Naive thymus-derived CD4-positive, alpha-beta T cell (primary cell): ENCODE data around the gene GRK7. TPM values are rescaled to one million over a fixed set of nuclear protein-coding genes. Genes with fewer than 3 reads are reported as not detected.

Experiments
- ATAC-seq: fragments of 150-1000 bp; cut with Tn5 transposase; 2 replicates; pipeline ENCODE4 v1.10.0; 2021; ENCODE audit warnings: mild to moderate bottlenecking, moderate library complexity
- CTCF ChIA-PET: fragments of 350-600 bp; sonication (Branson Sonifier 250); formaldehyde crosslinking; loops from one replicate; lab custom pipeline; 2021; ENCODE audit warnings: antibody characterized with exemption; lab: Charles Lee
- POLR2A ChIA-PET: fragments of 350-600 bp; sonication (Branson Sonifier 250); formaldehyde crosslinking; loops from one replicate; lab custom pipeline; 2021; ENCODE audit warnings: antibody characterized with exemption, inconsistent platforms; lab: Charles Lee
- DNase-seq, 9 donors: peaks; one replicate each; pipeline versions ENCODE4 v3.0.0 to v3.0.0-alpha.2; 2020 to 2022; ENCODE audit warnings: mixed read lengths in 1 of 9
- H3K27ac ChIP-seq: one replicate; pipeline ENCODE4 v1.7.0; 2013; ENCODE audit warnings: mild to moderate bottlenecking, low read depth, low read length, moderate library complexity
- H3K27me3 ChIP-seq, 2 donors: one replicate each; pipeline ENCODE4 v1.7.0; 2013; ENCODE audit warnings: low read length in 2 of 2, mild to moderate bottlenecking in 2 of 2, moderate library complexity in 2 of 2; ENCODE audit not compliant: control insufficient read depth in 2 of 2, insufficient read depth in 2 of 2
- H3K36me3 ChIP-seq, 3 experiments: 1 replicate in 2 of 3; 2 replicates in 1 of 3; pipeline ENCODE4 v1.7.0; 2013; ENCODE audit warnings: low read length in 3 of 3, mild to moderate bottlenecking in 3 of 3, moderate library complexity in 1 of 3; ENCODE audit not compliant: insufficient read depth in 3 of 3, control insufficient read depth in 2 of 3
- H3K4me1 ChIP-seq, 2 donors: one replicate each; pipeline ENCODE4 v1.7.0; 2013; ENCODE audit warnings: low read length in 2 of 2, mild to moderate bottlenecking in 2 of 2, moderate library complexity in 1 of 2; ENCODE audit not compliant: control insufficient read depth in 2 of 2, insufficient read depth in 2 of 2
- H3K4me3 ChIP-seq: 2 replicates; pipeline ENCODE4 v1.7.0; 2013; ENCODE audit warnings: mild to moderate bottlenecking, low read length
- H3K9me3 ChIP-seq, 3 experiments: 1 replicate in 2 of 3; 2 replicates in 1 of 3; pipeline ENCODE4 v1.7.0; 2013; ENCODE audit warnings: low read length in 3 of 3; ENCODE audit not compliant: control insufficient read depth in 2 of 3
- H3K27ac Mint-ChIP-seq, 9 donors: one replicate each; pipeline ENCODE4 v1.8.0; 2020 to 2022; ENCODE audit warnings: mixed read lengths in 9 of 9, mild to moderate bottlenecking in 8 of 9, moderate library complexity in 5 of 9, inconsistent platforms in 2 of 9
- H3K27me3 Mint-ChIP-seq, 5 donors: one replicate each; pipeline ENCODE4 v1.8.0; 2021 to 2022; ENCODE audit warnings: mixed read lengths in 5 of 5, mild to moderate bottlenecking in 1 of 5
- H3K36me3 Mint-ChIP-seq, 5 donors: one replicate each; pipeline ENCODE4 v1.8.0; 2020 to 2022; ENCODE audit warnings: mixed read lengths in 5 of 5, mild to moderate bottlenecking in 3 of 5, inconsistent platforms in 1 of 5
- H3K4me1 Mint-ChIP-seq, 7 donors: one replicate each; pipeline ENCODE4 v1.8.0; 2020 to 2022; ENCODE audit warnings: mixed read lengths in 7 of 7, mild to moderate bottlenecking in 3 of 7, inconsistent platforms in 1 of 7
- H3K4me3 Mint-ChIP-seq, 10 donors: one replicate each; pipeline ENCODE4 v1.8.0; 2020 to 2022; ENCODE audit warnings: mild to moderate bottlenecking in 10 of 10, mixed read lengths in 10 of 10, moderate library complexity in 6 of 10, inconsistent platforms in 2 of 10
- H3K9me3 Mint-ChIP-seq, 11 donors: one replicate each; pipeline ENCODE4 v1.8.0; 2020 to 2022; ENCODE audit warnings: mixed read lengths in 11 of 11, mild to moderate bottlenecking in 4 of 11, inconsistent platforms in 1 of 11, moderate library complexity in 1 of 11
- intact Hi-C, 2 donors: fragments of 100-400 bp; cut with micrococcal nuclease; formaldehyde crosslinking; loops; one replicate each; pipeline ENCODE4 v1.15.1; 2023
- polyA plus RNA-seq, 2 donors: library from polyadenylated mRNA; unstranded; fragments of 300-500 nt; fragmentation: Illumina TruSeq; gene quantifications; one replicate each; pipeline ENCODE4 v1.2.3, GENCODE V29; 2021
- total RNA-seq, 6 experiments: library from RNA in 5 of 6; stranded (reverse) in 5 of 6; gene quantifications; 1 replicate in 5 of 6; 2 replicates in 1 of 6; pipeline ENCODE4 v1.2.3 and lab custom pipeline; 2021 to 2026

GRK7 gene
- total and polyA plus RNA-seq, 7 experiments from 2014 or later = 0.13 to 0.27 (median 0.15) TPM; not detected in 2

DNA sequence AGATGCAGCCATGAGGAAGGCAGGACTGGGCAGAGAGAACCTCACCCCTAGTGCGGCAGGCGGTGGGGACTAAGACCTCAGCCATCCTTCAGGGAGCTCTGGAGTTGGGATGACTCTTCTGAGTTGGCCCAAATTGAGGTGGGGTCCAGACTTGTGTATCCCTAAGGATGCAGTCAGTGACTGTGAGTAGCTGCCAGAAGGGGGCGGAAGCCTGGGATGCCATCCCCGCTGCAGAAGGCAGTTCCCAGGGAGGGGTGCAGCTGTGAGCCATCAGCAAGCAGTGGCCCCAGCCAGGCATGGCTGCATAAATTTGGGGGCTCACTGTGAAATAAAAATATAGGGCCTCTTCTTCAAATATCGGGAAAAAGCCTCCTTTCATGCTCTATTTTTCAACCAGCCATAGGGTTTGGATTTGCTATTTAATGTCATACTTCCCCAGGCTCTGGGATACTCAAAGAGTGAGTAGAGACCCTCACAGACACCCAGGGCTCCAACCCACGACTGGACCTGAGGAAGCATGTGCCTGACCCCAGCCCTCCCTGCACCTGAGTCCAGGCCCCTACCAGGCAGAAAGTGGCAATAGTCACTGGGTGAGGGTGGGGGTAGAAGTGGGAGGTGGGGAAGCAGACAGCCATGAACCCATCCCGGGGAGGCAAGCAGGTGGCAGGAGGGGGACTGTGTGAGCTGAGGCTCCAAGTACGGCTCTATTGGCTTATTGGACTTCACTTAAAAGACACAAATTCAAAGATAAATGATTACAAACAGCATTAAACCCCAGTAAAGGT lies 30.5 kb downstream of the GRK7 start:
- H3K27ac Mint-ChIP-seq = peak overlapping the region in 6 of 9 donors; percentile 24 to 98 (median 72)
- Histone ChIP-seq H3K4me3 (no peak overlapping the region), H3K9me3 (no peaks in the 10 kb centered on the region), H3K27ac (no peak overlapping the region), H3K27me3 (no peaks in the 10 kb centered on the region), H3K4me1 (peaks cover 45 to 48% of the 10 kb centered on the region in 2 donors), H3K36me3 (no peaks in the 10 kb centered on the region)
- no peaks in the 10 kb centered on the region for H3K36me3 Mint-ChIP-seq
- no peaks in the 10 kb centered on the region for H3K9me3 Mint-ChIP-seq
- ChIA-PET POLR2A (interaction anchor here (0.7 to 1.3 kb wide), 2 partner anchors 49 to 81 kb away, joined by 3 read pairs; no protein-coding TSS in a partner anchor), CTCF (interaction anchor here (0.6 kb wide), 1 partner anchor 120 kb away, joined by 3 read pairs; no protein-coding TSS in a partner anchor)
- no peak for DNase-seq
- ATAC-seq = no peak
- H3K27me3 Mint-ChIP-seq = no peaks in the 10 kb centered on the region
- intact Hi-C loops = loop anchor here in 1 of 2 donors (10.0 kb wide), 1 partner anchor 299 kb away; no protein-coding TSS in a partner anchor
- peak overlapping the region in 4 of 10 donors; percentile 18 to 97 (median 46) for H3K4me3 Mint-ChIP-seq
- H3K4me1 Mint-ChIP-seq = peaks cover 40 to 58% (median 52%) of the 10 kb centered on the region in 7 donors

DNA sequence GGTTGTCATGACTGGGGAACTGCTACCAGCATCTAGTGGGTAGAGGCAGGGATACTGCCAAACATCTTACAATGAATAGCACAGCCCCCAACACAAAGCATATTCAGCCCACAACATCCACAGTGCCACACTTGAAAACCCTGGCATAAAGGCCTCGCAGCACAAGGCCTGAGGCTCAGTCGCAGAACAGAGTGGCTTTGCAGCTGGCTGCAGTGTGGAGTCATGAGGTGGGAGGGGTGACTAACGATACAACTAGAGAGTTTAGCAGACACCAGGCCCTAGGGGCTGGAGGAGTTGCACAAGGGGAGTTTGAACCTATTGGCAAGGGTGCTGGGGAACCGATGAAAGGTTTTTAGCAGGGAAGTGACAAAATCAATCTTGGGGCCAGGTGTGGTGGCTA lies 32.1 kb downstream of the GRK7 start:
- H3K4me1 ChIP-seq = peaks cover 48 to 56% of the 10 kb centered on the region in 2 donors
- H3K9me3 Mint-ChIP-seq = peaks cover 0 to 2% (median 0%) of the 10 kb centered on the region in 11 donors
- peaks cover 0 to 8% (median 0%) of the 10 kb centered on the region in 5 donors for H3K36me3 Mint-ChIP-seq
- intact Hi-C loops = loop anchor here (5.0 to 10.0 kb wide), 4 partner anchors 232 to 802 kb away; partner anchors contain the start of gene PLS1 (in 1 of the 2)
- H3K4me3 Mint-ChIP-seq = peak overlapping the region; percentile 61 to 97 (median 89)
- DNase-seq (no peak), ATAC-seq (no peak)
- H3K27me3 Mint-ChIP-seq = no peaks in the 10 kb centered on the region
- H3K36me3 ChIP-seq = no peaks in the 10 kb centered on the region
- H3K4me1 Mint-ChIP-seq = peaks cover 45 to 71% (median 60%) of the 10 kb centered on the region in 7 donors
- ChIA-PET CTCF (interaction anchor here (1.1 kb wide), 1 partner anchor 46 kb away, joined by 3 read pairs; no protein-coding TSS in a partner anchor), POLR2A (interaction anchor here (0.6 to 4.8 kb wide), 6 partner anchors 8 to 264 kb away, joined by 3 to 44 read pairs (median 3); partner anchors contain the start of gene ATP1B3)
- H3K4me3 ChIP-seq = no peak overlapping the region
- H3K27ac ChIP-seq = no peak overlapping the region
- H3K9me3 ChIP-seq = no peaks in the 10 kb centered on the region
- peak overlapping the region in 8 of 9 donors; percentile 41 to 98 (median 97) for H3K27ac Mint-ChIP-seq
- no peaks in the 10 kb centered on the region for H3K27me3 ChIP-seq

DNA sequence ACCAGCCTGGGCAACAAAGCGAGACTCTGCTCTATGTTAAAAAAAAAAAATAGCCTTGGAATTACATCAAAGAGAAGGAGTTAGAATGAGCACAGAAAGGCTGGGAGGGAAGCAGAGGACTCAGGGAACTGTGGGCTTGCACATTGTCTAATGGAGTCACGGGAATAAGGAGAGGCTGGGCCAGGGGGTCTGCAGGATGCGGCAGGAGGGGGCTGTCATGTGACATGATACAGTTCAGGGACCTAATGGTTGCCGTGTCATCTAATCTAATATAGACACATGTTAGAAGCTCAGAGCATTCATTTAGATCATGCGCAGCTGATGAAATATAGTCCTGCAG lies 32.5 kb downstream of the GRK7 start:
- ChIA-PET CTCF (interaction anchor here (1.1 kb wide), 1 partner anchor 57 kb away, joined by 6 read pairs; the partner anchor contains the start of gene RNF7), POLR2A (interaction anchor here (1.1 to 4.8 kb wide), 8 partner anchors 8 to 491 kb away, joined by 3 to 44 read pairs (median 6); partner anchors contain the start of genes ATP1B3, RASA2 and RNF7)
- no peaks in the 10 kb centered on the region for H3K9me3 ChIP-seq
- Mint-ChIP-seq H3K27ac (peak overlapping the region; percentile 92 to 99 (median 97)), H3K9me3 (peaks cover 0 to 6% (median 0%) of the 10 kb centered on the region in 11 donors), H3K4me3 (peak overlapping the region; percentile 86 to 97 (median 90)), H3K27me3 (peaks cover 0 to 2% (median 0%) of the 10 kb centered on the region in 5 donors), H3K36me3 (peaks cover 0 to 8% (median 0%) of the 10 kb centered on the region in 5 donors), H3K4me1 (peaks cover 45 to 71% (median 60%) of the 10 kb centered on the region in 7 donors)
- no peaks in the 10 kb centered on the region for H3K36me3 ChIP-seq
- H3K27ac ChIP-seq = no peak overlapping the region
- ATAC-seq (no peak), DNase-seq (no peak)
- intact Hi-C loops = loop anchor here (1.0 to 10.0 kb wide), 10 partner anchors 49 to 802 kb away; partner anchors contain the start of genes RNF7 (in 2 of the 2), PLS1 (in 1 of the 2) and TFDP2 (in 1 of the 2)
- H3K27me3 ChIP-seq = no peaks in the 10 kb centered on the region
- peaks cover 48 to 56% of the 10 kb centered on the region in 2 donors for H3K4me1 ChIP-seq
- H3K4me3 ChIP-seq = no peak overlapping the region

DNA sequence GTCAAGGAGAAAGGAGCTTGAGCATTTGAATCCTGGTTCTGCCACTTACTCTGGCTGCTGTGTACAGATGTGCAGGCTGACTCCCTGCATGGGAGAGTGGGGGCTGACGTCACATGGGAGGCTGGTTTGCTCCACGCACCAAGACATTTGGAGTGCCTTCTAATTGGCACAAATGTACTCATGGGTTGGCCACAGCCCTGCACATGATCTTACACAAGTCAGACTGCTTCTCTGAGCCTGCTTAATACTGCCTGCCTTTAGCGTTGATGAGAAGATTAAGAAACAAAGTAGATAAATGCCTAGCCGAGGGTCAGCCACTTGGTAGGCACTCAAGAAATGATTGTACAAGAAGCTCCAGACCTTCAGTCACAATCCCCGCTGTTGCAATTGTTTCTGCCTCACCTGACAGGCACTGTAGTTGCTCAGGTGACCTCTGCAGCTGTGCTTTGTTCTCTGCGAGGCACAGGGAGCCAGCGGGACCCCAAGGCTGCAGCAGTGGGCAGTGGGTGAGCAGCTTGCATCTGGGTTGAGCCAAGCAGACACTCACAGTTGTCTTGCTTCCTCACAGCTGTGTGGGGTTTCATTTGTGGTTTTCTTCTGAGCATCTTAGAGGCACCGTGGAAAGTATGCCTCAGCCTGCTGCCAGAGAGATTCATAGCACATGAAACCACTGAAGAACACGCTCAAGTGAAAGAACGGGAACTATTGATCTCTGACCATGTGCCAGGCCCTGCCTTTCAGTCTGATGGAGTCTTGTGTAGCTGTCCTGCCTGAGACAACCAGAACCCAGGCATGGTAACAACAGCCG lies 33.1 kb downstream of the GRK7 start:
- ChIA-PET CTCF (interaction anchor here (1.1 to 1.9 kb wide), 2 partner anchors 57 to 79 kb away, joined by 6 to 12 read pairs; partner anchors contain the start of gene RNF7), POLR2A (interaction anchor here (0.6 to 4.8 kb wide), 16 partner anchors 9 to 529 kb away, joined by 3 to 44 read pairs (median 4); partner anchors contain the start of genes ATP1B3, RASA2 and RNF7)
- H3K27ac Mint-ChIP-seq = peak overlapping the region; percentile 92 to 99 (median 97)
- ATAC-seq (peak; percentile 82), DNase-seq (peak; percentile 14 to 78 (median 61))
- peaks cover 0 to 2% (median 0%) of the 10 kb centered on the region in 5 donors for H3K27me3 Mint-ChIP-seq
- Histone ChIP-seq H3K27ac (peak overlapping the region; percentile 79), H3K27me3 (no peaks in the 10 kb centered on the region), H3K9me3 (no peaks in the 10 kb centered on the region), H3K4me1 (peaks cover 48 to 56% of the 10 kb centered on the region in 2 donors), H3K36me3 (no peaks in the 10 kb centered on the region), H3K4me3 (peak overlapping the region; percentile 68)
- peaks cover 0 to 8% (median 0%) of the 10 kb centered on the region in 5 donors for H3K36me3 Mint-ChIP-seq
- H3K9me3 Mint-ChIP-seq = peaks cover 0 to 7% (median 0%) of the 10 kb centered on the region in 11 donors
- intact Hi-C loops = loop anchor here (1.0 to 10.0 kb wide), 10 partner anchors 49 to 801 kb away; partner anchors contain the start of genes RNF7 (in 2 of the 2), PLS1 (in 1 of the 2) and TFDP2 (in 1 of the 2)
- H3K4me1 Mint-ChIP-seq = peaks cover 45 to 71% (median 60%) of the 10 kb centered on the region in 7 donors
- H3K4me3 Mint-ChIP-seq = peak overlapping the region; percentile 86 to 97 (median 90)

DNA sequence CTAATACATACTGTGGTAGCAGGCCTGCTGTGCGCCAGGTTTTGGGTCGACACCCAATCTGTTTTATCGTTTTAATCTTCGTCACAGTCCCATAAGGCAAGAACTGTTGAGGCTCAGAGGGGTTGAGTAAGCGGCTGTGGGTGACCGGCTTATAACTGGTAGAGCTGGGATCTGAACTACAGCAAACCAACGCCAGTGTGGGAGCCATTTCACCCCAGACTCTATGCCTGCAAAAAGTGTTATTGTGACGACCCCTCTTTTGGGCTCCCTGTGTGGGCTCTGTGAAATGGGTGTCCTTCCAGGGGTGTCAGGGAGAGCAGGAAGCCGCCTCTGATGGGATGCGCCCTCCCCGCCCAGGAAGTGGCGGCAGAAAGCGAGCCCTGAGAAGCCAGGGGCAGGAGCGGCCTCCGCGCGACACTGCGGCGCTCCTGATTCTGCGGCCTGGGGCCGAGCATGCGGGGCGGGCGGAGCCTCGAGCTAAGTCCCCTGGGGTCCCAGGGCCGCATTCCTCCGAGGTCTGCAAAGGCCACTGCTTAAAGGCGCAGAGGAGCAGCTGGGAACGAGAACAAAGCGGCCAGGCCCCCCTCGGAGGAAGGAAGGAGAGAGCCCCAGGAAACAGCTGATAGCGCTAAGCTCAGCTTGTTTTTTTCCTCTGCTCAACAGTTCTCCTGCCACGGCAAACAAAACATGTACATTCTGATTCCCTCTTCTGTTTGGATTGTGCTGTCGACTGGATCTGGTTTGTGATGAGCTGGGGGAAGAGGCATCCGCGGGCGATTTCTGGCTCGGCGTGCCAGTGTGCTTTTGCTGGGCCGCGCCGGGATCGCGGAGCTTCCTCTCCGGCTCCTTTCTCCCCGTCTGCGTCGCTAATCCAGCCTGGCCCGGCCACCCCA lies 33.9 kb downstream of the GRK7 start:
- DNase-seq = peak; percentile 27 to 56 (median 42)
- ChIA-PET POLR2A (interaction anchor here (0.6 to 4.8 kb wide), 18 partner anchors 9 to 530 kb away, joined by 3 to 44 read pairs (median 4); partner anchors contain the start of genes ATP1B3, RASA2 and RNF7), CTCF (interaction anchor here (0.7 to 1.9 kb wide), 5 partner anchors 14 to 78 kb away, joined by 3 to 12 read pairs (median 5); partner anchors contain the start of gene RNF7)
- Mint-ChIP-seq H3K9me3 (peaks cover 0 to 7% (median 1%) of the 10 kb centered on the region in 11 donors), H3K4me3 (peak overlapping the region; percentile 86 to 97 (median 90)), H3K4me1 (peaks cover 45 to 71% (median 60%) of the 10 kb centered on the region in 7 donors), H3K27ac (peak overlapping the region; percentile 92 to 99 (median 97)), H3K27me3 (peaks cover 0 to 7% (median 0%) of the 10 kb centered on the region in 5 donors), H3K36me3 (peaks cover 0 to 8% (median 0%) of the 10 kb centered on the region in 5 donors)
- Histone ChIP-seq H3K9me3 (no peaks in the 10 kb centered on the region), H3K4me3 (peak overlapping the region; percentile 68), H3K27me3 (no peaks in the 10 kb centered on the region), H3K36me3 (no peaks in the 10 kb centered on the region), H3K4me1 (peaks cover 48 to 56% of the 10 kb centered on the region in 2 donors), H3K27ac (peak overlapping the region; percentile 79)
- intact Hi-C loops = loop anchor here (1.0 to 10.0 kb wide), 10 partner anchors 48 to 800 kb away; partner anchors contain the start of genes RNF7 (in 2 of the 2), PLS1 (in 1 of the 2) and TFDP2 (in 1 of the 2)
- ATAC-seq = peak; percentile 46
